Cortex of kidney (tissue), 1 donor: ENCODE results near the gene NDUFA6.
A peak's percentile ranks its signal among the peaks of the same experiment; 100 is the strongest.
"Not testable (repeated sequence)": the region's sequence is repeated elsewhere in the genome, so short reads cannot be mapped to it uniquely, and the experiment has no call there.

Experiments used
- DNase-seq: peaks from one replicate; lab custom pipeline; 2025; lab: John Stamatoyannopoulos, UW

NDUFA6 gene

GRCh38 chr22:42112793-42113192 is 22.2 kb upstream of the NDUFA6 start:
- not testable (repeated sequence) for DNase-seq

DNA sequence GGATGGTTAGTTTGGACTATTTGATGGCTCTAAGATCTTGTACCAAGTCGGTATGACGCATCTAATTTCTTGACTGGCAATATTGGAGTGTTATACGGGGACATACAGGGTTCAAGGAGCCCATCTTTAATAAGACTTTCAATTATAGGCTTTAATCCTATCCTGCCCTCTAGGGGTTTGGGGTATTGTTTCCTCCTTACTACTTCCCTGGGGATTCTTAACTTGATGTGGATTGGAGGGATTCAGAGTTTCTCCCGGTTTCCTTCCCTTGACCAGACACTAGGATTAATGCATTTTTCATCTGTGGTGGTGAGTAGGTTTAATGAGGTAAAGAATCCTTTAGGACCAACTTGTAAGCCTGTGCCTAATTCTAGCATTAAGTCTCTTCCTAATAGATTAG is 21.2 kb upstream of the NDUFA6 start:
- DNase-seq: no peak

GRCh38 chr22:42108848-42109247 is 18.3 kb upstream of the NDUFA6 start:
- no peak for DNase-seq

GRCh38 chr22:42104332-42104860 is 13.8 kb upstream of the NDUFA6 start:
- not testable (repeated sequence) for DNase-seq

DNA sequence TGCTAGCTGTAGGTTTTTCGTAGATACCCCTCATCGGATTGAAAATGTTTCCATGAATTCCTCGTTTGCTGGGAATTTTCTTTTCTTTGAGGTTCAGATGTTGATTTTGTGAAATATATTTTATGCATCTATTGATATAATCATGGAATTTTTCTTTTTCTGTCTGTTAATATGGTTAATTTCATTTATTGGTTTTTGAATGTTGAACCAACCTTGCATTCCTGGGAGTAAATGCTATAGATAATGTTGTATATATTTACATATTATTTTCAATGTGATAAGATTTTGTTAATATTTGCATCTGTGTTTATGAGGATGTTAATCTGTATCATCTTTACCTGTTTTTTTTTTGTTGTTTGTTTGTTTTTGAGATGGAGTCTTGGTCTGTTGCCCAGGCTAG is 10.6 kb upstream of the NDUFA6 start:
- no peak for DNase-seq

- no peak for DNase-seq
These were observed 847 bp upstream of the NDUFA6 start for GRCh38 chr22:42091455-42091782.

DNA sequence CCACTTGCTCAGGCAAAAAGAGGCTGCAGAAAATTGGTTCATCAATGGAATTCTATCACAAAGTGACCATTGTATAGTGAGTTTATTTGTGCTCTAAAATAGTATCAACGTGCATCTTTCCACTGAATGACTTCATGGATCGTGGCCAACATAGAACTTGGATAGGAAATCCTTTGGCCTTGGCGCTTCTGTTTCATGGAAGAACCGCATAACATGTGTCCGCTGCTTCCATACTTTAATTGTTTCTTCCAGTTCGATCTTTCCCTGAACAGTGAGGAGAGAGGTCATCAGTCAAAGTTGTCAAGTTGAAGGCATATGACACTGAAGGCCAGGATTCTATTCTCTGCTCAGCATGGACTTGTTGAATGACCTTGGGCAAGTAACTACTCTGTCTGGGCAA is 4.5 kb downstream of the NDUFA6 start:
- DNase-seq: no peak

DNA sequence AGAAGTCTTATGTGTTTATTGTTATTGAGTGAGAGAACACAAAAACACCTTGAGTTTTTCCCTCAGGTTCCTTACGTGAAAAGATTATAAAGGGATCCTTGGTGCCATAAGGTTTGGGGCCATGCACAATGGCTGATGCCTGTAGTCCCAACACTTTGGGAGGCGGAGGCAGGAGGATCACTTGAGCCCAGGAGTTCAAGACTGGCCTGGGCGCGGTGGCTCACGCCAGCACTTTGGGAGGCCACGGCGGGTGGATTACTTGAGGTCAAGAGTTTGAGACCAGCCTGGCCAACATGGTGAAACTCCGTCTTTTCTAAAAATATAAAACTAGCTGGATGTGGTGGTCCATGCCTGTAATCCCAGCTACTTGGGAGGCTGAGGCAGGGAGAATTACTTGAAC is 5.7 kb downstream of the NDUFA6 start:
- no peak for DNase-seq

GRCh38 chr22:42083119-42083518 is 7.5 kb downstream of the NDUFA6 start:
- DNase-seq: no peak

DNA sequence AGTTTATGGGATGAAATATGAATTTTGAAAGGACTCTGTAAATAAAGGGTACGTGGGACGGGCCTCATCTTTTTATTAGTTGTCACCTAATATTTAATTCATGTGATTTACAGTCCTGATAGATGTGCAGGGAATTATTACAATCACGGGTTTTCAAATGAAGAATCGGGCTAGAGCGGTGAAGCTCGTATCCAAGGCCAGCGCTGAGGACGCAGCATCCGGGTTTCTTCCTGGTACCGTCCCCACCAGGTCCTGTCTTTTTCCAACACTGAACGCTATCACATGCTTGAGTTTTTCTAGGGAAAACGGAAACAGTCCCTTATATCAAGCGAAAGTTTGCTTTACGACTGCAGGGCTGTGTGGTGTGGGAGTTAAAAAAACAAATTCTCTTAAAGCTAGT is 10.3 kb downstream of the NDUFA6 start:
- no peak for DNase-seq

DNA sequence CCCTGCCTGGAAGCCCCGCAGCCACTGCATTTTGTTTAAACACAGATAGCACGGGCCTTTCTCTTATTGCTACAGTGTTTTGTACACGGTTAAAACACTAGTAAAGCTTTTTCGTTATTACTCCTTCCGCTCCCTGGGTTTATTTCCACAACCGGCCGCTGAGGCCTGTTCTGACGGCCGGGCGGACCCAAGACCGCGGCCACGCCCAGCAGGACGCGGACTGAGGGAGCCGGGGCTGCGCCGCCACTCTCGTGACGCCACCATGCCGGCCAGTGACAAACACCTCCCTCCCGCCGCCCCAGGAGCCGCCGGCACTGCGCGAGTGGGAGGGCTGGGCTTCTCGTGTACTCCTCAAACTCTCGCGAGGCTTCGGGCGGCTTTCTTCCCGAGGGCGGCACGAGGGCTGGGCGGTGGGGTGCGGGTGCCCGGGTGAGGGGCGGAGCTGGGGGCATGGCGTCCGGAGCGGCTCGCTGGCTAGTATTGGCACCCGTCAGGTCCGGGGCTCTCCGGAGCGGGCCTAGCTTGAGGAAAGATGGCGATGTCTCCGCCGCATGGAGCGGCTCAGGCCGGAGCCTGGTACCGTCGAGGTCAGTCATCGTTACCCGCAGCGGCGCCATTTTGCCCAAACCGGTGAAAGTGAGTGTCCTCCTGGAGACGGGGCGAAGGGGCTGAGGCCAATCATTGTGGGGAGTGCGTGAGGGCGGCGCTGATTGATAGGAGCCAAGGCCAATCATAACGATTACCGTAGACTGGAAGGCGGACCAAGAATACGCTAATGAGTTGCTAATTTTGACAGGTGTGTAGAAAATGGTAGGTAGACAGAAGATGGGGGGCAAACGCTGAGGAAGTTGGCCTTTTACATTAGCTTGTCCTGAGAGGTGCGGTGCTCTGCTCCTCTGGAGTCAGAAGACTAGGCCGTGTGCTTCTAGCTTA is 11.0 kb downstream of the NDUFA6 start, which contains the start of gene SMDT1:
Gene SMDT1 (plus strand): TSS at position 382 of the 933 bp plus-strand sequence. CDS start 69 bp downstream, at position 451.
- peak; percentile 96 for DNase-seq

- no peak for DNase-seq
These were observed 11.9 kb downstream of the NDUFA6 start for GRCh38 chr22:42078469-42079318.

GRCh38 chr22:42077486-42078125 is 13.0 kb downstream of the NDUFA6 start:
- DNase-seq: no peak

GRCh38 chr22:42076764-42077485 is 13.6 kb downstream of the NDUFA6 start:
- no peak for DNase-seq

- no peak for DNase-seq
These were observed 15.5 kb downstream of the NDUFA6 start for GRCh38 chr22:42074846-42075676.

GRCh38 chr22:42074132-42074811 is 16.3 kb downstream of the NDUFA6 start, which contains the start of gene PHETA2:
PHETA2 (plus strand) TSS chr22:42074248; CDS start chr22:42077294, 3,046 bp downstream.
- no peak for DNase-seq

DNA sequence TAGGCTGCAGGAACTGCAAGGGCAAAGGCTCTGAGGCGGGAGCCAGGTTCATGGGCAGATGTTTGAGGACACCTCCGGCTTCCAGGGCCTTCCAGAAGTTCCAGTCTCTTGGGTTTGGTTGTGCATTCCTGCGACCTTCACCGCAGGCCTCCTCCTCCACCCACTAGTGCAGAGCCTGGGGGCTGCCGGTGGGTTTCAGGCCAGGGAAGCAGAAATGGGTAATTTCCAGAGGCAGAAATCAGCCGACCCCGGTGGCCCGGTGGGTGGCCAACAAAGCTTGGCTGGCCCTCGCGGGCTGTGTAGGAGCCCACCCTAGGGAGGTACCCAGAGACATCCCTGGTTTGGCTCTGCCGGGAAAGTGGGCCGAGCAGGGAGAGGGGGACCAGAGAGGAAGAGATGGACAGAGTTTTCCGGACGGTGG is 16.9 kb downstream of the NDUFA6 start:
- no peak for DNase-seq

- DNase-seq: no peak
These were observed 17.8 kb downstream of the NDUFA6 start for GRCh38 chr22:42072606-42073330.

DNA sequence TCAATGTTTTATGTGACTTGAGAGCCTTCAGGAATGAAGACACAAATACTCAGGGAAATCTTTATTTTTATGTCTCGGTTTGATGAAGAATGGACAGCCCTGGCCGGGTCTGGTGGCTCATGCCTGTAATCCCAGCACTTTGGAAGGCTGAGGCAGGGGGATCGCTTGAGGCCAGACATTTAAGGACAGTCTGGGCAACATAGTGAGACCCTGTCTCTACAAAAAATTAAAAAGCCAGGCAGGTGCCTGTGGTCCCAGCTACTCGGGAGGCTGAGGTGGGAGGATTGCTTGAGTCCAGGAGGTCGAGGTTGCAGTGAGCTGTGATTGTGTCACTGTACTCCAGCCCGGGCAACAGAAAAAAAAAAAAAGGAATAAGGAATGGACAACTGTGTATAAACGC is 19.1 kb downstream of the NDUFA6 start:
- DNase-seq: not testable (repeated sequence)
